Endothelial cell (in vitro differentiated cells): Measurements from ENCODE around the gene PABPN1L. TPM values are rescaled to one million over a fixed set of nuclear protein-coding genes. Genes with fewer than 3 reads are reported as not detected.

ENCODE experiments used
- DNase-seq: peaks from one replicate; pipeline ENCODE4 v3.0.0; 2021; ENCODE audit warnings: low spot score
- H3K27ac Mint-ChIP-seq: one replicate; pipeline ENCODE4 v1.8.0; 2021; ENCODE audit warnings: mixed read lengths, inconsistent platforms; ENCODE audit not compliant: unreplicated experiment
- H3K27me3 Mint-ChIP-seq: one replicate; pipeline ENCODE4 v1.8.0; 2021; ENCODE audit warnings: mild to moderate bottlenecking, moderate library complexity, mixed read lengths, inconsistent platforms; ENCODE audit not compliant: unreplicated experiment
- H3K36me3 Mint-ChIP-seq: one replicate; pipeline ENCODE4 v1.8.0; 2021; ENCODE audit warnings: mild to moderate bottlenecking, low read depth, mixed read lengths, inconsistent platforms; ENCODE audit not compliant: unreplicated experiment
- H3K4me1 Mint-ChIP-seq: one replicate; pipeline ENCODE4 v1.8.0; 2021; ENCODE audit warnings: mild to moderate bottlenecking, mixed read lengths, inconsistent platforms; ENCODE audit not compliant: unreplicated experiment
- H3K4me3 Mint-ChIP-seq: one replicate; pipeline ENCODE4 v1.8.0; 2021; ENCODE audit warnings: mild to moderate bottlenecking, mixed read lengths, inconsistent platforms; ENCODE audit not compliant: unreplicated experiment
- H3K9me3 Mint-ChIP-seq: one replicate; pipeline ENCODE4 v1.8.0; 2021; ENCODE audit warnings: mixed read lengths, inconsistent platforms; ENCODE audit not compliant: unreplicated experiment
- CTCF ChIP-seq: fragments of 200-600 bp; sonication (generic); IDR thresholded peaks from one replicate; pipeline ENCODE4 v1.5.0; 2021; ENCODE audit warnings: antibody characterized with exemption; ENCODE audit not compliant: unreplicated experiment
- total RNA-seq: library from RNA; stranded (reverse); fragmentation: NEBNext Ultra II Directional; extraction: Animal tissue kit (Norgen Biotek cat#: 25700); gene quantifications from one replicate; pipeline ENCODE4 v1.2.1, GENCODE V29; 2021; ENCODE audit not compliant: unreplicated experiment

PABPN1L gene
- total RNA-seq, 1 donor from 2014 or later = not detected

- no peak for TF ChIP-seq CTCF
- Mint-ChIP-seq H3K4me3 (peak overlapping the region; percentile 68), H3K36me3 (peaks cover 9% of the 10 kb centered on the region)
Observed at GRCh38 chr16:88843256-88843655, 23.2 kb downstream of the PABPN1L start.

GRCh38 chr16:88842806-88843205 is 23.7 kb downstream of the PABPN1L start:
- peak overlapping the region; percentile 68 for H3K4me3 Mint-ChIP-seq
- DNase-seq = no peak
- H3K36me3 Mint-ChIP-seq = peaks cover 9% of the 10 kb centered on the region
- no peaks in the 10 kb centered on the region for H3K9me3 Mint-ChIP-seq
- peaks cover 6% of the 10 kb centered on the region for H3K27me3 Mint-ChIP-seq
- no peak for TF ChIP-seq CTCF
- H3K27ac Mint-ChIP-seq = no peak overlapping the region
- no peaks in the 10 kb centered on the region for H3K4me1 Mint-ChIP-seq

More at GRCh38 chr16:88843256-88843655, 23.2 kb downstream of the PABPN1L start:
- H3K9me3 Mint-ChIP-seq = no peaks in the 10 kb centered on the region
- no peak overlapping the region for H3K27ac Mint-ChIP-seq
- DNase-seq = no peak
- no peaks in the 10 kb centered on the region for H3K4me1 Mint-ChIP-seq
- peaks cover 6% of the 10 kb centered on the region for H3K27me3 Mint-ChIP-seq

GRCh38 chr16:88842308-88842756 is 24.1 kb downstream of the PABPN1L start:
- peaks cover 9% of the 10 kb centered on the region for H3K36me3 Mint-ChIP-seq
- no peak overlapping the region for H3K27ac Mint-ChIP-seq
- no peaks in the 10 kb centered on the region for H3K9me3 Mint-ChIP-seq
- H3K4me1 Mint-ChIP-seq = no peaks in the 10 kb centered on the region
- no peak overlapping the region for H3K4me3 Mint-ChIP-seq
- no peak for TF ChIP-seq CTCF
- peaks cover 6% of the 10 kb centered on the region for H3K27me3 Mint-ChIP-seq
- DNase-seq = no peak

- Mint-ChIP-seq H3K36me3 (peaks cover 9% of the 10 kb centered on the region), H3K27me3 (peaks cover 6% of the 10 kb centered on the region), H3K27ac (no peak overlapping the region)
Observed at GRCh38 chr16:88841521-88842307, 24.7 kb downstream of the PABPN1L start.

More at GRCh38 chr16:88841521-88842307, 24.7 kb downstream of the PABPN1L start:
- no peak for DNase-seq
- no peaks in the 10 kb centered on the region for H3K9me3 Mint-ChIP-seq
- H3K4me3 Mint-ChIP-seq = no peak overlapping the region
- no peak for TF ChIP-seq CTCF
- no peaks in the 10 kb centered on the region for H3K4me1 Mint-ChIP-seq
